IPS DF 6.9 (cell line): ENCODE results near the gene HSPB7.

Source experiments
- DNase-seq: peaks from one replicate; pipeline ENCODE4 v3.0.0-alpha.2; 2013; ENCODE audit warnings: low read depth, low spot score
- H3K27ac ChIP-seq: one replicate; pipeline ENCODE4 v1.5.1; 2013; ENCODE audit warnings: low read length, control low read depth
- H3K27me3 ChIP-seq: 2 replicates; pipeline ENCODE4 v1.6.1; 2013; ENCODE audit warnings: mild to moderate bottlenecking, low read length; ENCODE audit not compliant: control insufficient read depth, insufficient read depth
- H3K36me3 ChIP-seq: 2 replicates; pipeline ENCODE4 v1.6.1; 2013; ENCODE audit warnings: low read length; ENCODE audit not compliant: control insufficient read depth, insufficient read depth
- H3K4me1 ChIP-seq: 2 replicates; pipeline ENCODE4 v1.6.1; 2013; ENCODE audit warnings: low read length; ENCODE audit not compliant: control insufficient read depth, insufficient read depth
- H3K4me3 ChIP-seq: 2 replicates; pipeline ENCODE4 v1.5.1; 2013; ENCODE audit warnings: mild to moderate bottlenecking, low read length
- H3K9me3 ChIP-seq: 2 replicates; pipeline ENCODE4 v1.6.1; 2013; ENCODE audit warnings: low read length, inconsistent platforms; ENCODE audit not compliant: control insufficient read depth, insufficient read depth
- WGBS: extraction: QIAGEN DNeasy Blood & Tissue Kit; methylation state at CpG from one replicate; pipeline ENCODE4 v1.1.7; 2013; ENCODE audit warnings: mixed read lengths, missing lambda C conversion rate; ENCODE audit not compliant: insufficient read length, insufficient coverage; 5-methylcytosine and 5-hydroxymethylcytosine counted together

Gene HSPB7

DNA sequence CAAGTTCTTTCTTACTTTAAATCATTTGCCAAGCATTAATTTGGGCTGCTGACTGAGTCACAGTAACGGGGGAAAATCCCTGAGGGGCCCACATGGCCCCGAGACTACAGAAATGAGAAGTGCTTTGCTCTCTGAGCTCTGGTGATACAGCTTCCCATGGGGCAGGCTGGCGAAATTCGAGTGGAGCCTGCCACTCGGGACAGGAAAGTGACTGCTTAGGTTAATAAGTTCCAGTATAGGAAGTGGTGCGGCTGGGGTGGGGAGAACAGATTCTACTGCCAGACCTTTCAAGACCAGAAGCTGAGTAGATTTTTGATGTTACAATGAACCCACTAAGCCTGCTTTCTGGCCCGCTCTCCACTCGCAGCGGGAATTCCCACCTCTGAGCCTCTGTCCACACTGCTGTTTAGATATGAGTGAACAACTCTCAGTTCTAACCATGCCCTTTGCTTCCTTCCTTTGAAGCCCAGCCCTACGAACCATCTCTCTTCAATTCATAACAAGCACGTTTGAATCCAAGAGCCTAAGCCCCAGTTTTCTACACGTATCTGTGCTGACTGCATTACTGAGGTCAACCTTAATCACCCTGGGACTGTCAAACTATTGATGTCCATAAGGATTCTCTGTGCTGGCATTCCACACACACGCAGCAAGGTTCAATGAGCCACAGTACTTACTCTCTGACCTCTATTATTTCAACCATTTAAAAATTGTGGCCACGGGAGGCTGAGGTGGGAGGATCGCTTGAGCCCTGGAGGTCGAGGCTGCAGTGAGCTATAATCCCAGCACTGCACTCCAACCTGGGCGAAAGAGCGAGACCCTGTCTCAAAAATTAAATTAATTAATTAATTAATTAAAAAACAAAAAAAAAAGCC lies 51.5 kb downstream of the HSPB7 start:
- no CpG with 5 or more reads among the region's 18 CpGs for WGBS
- H3K4me3 ChIP-seq, result no peak overlapping the region
- peaks cover 7% of the 10 kb centered on the region for H3K36me3 ChIP-seq
- H3K4me1 ChIP-seq, result no peaks in the 10 kb centered on the region; the same call in 1 of the 2 replicates
- no peaks in the 10 kb centered on the region; the same call in 1 of the 2 replicates for H3K27me3 ChIP-seq
- H3K27ac ChIP-seq, result no peak overlapping the region
- no peak for DNase-seq
- peaks cover 1% of the 10 kb centered on the region; the same call in 1 of the 2 replicates for H3K9me3 ChIP-seq

- H3K27ac ChIP-seq, result no peak overlapping the region
- no peak for DNase-seq
Observed at GRCh38 chr1:15965228-15965767, 52.5 kb downstream of the HSPB7 start.

More at GRCh38 chr1:15965228-15965767, 52.5 kb downstream of the HSPB7 start:
- Histone ChIP-seq H3K36me3 (peaks cover 7% of the 10 kb centered on the region), H3K4me3 (no peak overlapping the region), H3K9me3 (peaks cover 1% of the 10 kb centered on the region; the same call in 1 of the 2 replicates), H3K4me1 (no peaks in the 10 kb centered on the region; the same call in 1 of the 2 replicates), H3K27me3 (no peaks in the 10 kb centered on the region; the same call in 1 of the 2 replicates)
- WGBS, result no CpG with 5 or more reads among the region's 7 CpGs
